Hematopoietic multipotent progenitor cell (in vitro differentiated cells): ENCODE data around the gene PER2. TPM values are rescaled to one million over a fixed set of nuclear protein-coding genes. Genes with fewer than 3 reads are reported as not detected.
"Not testable (repeated sequence)": the region's sequence is repeated elsewhere in the genome, so short reads cannot be mapped to it uniquely, and the experiment has no call there.

ENCODE experiments used
- DNase-seq, 3 donors: peaks; one replicate each; pipeline ENCODE4 v3.0.0-alpha.2; 2011 to 2015; ENCODE audit warnings: low read depth in 2 of 3, low spot score in 2 of 3
- total RNA-seq: library from RNA; depleted of rRNA; stranded (reverse); fragments of >200 nt; gene quantifications from one replicate; pipeline ENCODE4 v1.2.3, GENCODE V29; 2012

The PER2 gene
- total RNA-seq, 1 donor, result 19.9 TPM

DNA sequence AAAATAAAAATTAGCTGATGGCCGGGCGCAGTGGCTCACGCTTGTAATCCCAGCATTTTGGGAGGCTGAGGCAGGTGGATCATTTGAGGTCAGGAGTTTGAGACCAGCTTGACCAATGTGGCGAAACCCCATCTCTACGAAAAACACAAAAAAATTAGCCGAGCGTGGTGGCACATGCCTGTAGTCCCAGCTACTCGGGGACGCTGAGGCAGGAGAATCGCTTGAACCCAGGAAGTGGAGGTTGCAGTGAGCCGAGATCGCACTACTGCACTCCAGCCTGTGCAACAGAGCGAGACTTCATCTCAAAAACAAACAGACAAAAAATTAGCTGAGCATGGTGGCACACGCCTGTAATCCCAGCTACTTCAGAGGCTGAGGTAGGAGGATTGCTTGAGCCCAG lies 22.3 kb upstream of the PER2 start:
- DNase-seq, result not testable (repeated sequence)

DNA sequence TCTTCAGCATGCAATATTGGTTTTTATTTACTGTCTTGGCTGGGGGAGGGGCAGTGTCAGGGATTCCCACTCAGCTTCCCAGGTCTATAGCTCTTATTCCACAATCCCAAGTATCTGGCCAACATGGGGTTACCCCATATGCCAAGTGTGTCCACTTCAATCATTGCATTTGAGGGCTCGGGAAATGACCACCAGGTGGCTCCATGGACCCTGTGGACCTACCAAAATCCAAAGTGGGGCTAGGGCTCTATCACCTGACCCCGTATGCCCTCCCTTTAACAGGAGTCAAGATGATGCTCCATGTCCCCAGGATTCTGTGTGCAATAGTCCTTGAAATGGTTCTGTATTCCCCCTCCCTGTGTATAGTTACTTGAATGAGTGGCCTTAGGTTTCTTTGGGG lies 19.8 kb upstream of the PER2 start:
- DNase-seq, result no peak

DNA sequence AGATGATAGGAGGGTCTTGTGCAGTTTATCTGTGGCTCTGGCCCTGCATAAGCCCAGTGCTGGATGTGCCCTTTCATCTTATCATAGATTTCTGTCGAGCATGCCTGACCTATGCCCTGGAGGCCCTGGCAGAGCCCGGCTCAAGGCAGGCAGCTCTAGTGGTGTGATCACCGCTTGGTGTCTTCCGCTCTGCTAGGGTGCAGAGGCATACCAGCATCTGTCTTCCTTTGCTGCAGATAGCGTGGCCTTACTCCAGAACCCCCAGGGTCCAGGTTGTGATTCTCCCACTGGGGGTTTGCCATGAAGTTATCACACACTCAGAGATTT lies 18.2 kb upstream of the PER2 start:
- no peak for DNase-seq

DNA sequence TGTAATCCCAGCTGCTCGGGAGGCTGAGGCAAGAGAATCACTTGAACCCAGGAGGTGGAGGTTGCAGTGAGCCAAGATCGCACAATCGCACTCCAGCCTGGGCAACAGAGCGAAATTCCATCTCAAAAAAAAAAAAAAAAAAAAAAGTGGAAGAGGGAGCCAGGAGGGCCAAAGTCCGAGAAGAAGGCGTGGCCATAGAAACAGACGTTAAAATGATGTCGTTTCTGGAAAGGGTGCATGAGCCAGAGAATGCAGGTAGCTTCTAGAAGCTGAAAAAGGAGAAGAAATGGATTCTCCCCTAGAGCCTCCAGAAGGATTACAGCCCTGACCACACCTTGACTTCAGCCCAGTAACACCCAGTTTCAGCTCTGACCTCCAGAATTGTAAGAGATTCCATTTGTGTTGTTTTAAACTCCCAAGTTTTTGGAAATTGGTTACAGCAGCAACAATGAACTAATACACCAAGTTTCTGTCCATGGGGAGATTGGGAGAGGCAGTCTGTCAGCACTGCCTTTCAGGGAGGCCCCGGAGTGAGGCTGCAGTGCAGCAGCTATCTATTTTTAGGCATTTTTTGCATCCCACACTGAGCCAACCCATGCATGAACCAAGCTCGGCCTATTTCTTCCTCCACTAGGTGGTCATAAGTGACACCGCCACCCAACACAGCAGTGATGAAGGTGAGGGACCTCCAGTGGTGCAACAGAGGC lies 17.7 kb upstream of the PER2 start:
- no peak for DNase-seq

DNA sequence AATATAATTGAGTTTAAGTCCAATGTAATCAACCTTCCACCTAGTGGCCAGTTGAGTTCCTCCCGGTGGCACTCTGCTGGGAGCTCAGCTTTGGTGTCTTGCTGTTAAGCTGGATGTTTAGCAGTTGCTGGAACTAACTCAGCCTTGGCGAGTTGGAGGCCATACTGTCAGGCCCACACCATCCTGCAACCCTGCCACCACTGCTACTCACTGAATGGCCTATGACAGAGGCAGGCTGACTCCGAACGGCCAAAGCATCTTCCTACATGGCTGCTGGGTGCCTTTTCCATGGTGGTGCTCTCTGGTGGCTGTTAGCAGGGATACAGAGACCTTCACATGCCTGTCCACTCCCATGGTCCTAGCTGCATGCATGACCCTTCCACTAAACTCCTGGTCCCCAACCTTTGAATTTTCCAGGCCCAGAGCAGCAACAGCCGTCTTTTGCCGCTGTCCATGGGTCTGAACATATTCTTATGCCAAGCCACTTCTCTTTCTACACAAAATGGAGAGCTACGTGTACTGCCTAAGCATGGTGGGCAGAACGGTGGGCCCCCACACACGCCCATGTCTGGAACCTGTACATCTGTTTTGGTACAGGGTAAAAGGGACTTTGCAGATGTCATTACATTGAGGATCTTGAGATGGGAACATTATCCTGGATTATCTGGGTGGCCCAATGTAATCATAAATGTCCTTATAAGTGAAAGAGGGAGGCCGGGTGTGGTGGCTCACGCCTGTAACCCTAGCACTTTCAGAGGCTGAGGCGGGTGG lies 16.9 kb upstream of the PER2 start:
- no peak for DNase-seq

DNA sequence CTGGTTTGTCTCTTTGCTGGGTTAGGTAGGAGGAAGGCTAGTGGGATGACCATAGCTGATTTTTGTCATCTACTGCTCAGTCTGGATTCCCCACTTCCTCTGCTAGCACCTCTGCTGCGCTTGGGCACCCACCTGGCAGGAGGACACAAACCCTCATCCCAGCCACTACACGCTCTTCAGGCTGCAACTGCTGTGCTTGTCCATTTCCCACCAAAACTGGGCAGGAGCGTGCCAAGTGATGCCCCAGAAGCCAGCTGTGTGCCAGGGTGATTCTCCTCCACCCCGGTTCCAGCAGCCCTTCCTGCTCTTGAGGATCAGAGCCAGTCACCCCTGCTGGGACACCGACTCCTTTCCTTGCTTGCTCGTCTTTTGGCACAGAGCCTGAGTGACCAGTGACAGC lies 15.7 kb upstream of the PER2 start:
- no peak for DNase-seq

DNA sequence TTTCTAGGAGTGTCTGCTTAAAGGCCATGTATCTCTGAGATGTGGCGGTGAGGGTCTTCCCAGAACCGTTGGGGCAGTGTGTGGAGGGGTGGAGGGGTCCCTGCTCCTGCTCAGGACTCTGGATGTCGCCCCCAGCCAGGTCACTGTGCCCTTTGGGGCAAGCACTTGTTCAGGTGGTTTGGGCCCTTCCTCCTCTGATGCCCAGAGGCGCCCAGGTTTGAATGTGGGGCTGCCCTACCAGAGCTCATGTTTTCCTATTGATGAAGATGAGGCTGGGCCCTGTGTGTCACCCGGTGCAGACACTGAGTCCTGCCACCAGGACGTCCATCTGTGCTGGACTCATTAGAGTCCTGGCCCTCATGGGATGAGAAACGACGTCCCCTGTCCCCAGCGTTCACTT lies 14.3 kb upstream of the PER2 start:
- no peak for DNase-seq

DNA sequence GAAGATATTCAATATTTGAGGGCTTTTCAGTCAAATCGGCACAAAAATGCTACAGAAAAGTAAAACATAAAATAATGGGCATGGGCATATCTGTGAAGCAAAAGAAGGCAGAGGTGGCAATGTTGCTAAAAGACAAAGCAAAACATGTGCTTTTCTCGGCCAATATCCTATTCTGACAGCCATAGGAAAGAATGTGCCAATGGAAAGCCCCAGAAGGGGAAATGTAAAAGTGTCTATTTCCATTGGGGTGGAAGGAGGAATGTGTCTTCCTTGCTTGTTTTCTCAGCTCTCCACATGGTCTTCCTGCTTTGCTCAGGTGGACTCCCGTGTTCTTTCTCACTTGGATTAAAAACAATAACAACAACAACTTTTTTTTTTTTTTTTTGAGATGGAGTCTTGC lies 13.7 kb upstream of the PER2 start:
- DNase-seq, result no peak

DNA sequence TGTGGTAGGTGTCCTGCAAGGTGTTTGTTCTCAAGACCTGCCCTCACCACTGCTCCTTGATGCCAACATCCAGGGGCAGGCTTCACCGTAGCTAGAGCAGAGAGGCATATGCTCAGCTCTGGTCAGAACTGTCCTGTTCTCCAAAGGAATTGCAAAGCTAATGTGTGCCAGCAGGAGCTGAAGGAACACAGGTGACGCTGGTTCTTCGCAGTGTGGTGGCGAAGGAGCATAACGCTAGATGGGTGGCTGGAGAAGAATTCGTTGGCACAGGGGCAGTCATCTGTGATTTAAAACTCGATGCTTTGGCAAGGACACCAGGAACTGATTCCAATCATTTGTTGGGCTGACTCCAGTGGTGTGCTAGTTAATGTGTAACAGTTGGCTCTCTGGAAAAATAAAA lies 11.4 kb upstream of the PER2 start:
- DNase-seq, result no peak

DNA sequence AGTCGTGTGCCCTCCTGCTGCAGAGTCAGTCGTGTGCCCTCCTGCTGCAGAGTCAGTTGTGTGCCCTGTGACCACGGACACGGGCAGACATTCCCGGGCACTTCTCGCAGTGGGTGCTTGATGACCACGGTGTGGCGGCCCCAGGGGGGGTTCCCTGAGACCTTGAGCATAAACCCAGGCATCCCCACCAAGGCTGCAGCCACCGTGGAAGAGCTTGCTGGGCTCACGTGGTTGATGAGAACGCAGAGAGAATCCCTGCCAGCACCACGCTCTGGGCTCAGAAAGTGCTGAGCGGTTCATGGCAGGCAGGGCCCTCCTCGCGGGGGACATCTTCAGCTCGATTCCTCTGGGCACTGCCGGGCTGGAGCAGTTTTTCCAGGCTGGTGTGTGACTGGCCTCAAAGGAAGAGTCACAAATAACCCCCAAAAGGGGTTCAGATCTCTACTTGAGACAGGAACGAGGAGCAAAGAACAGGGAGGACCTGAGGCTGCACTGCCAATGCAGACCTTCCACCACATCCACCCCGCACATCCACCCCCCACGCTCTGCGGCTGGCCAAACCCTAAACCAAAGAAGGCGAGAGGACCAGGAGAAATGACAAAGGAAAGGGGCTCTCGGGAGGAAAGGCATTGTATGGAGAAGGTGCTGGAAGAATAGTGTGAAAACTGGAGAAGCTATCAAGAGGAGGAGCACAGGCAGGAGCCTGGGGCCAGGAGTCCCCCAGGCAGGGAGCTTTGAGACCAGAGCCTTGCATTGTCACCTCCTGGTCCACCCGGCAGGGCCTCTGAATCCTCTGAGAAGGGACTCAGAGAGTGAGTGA lies 8.4 kb upstream of the PER2 start:
- DNase-seq, result no peak

DNA sequence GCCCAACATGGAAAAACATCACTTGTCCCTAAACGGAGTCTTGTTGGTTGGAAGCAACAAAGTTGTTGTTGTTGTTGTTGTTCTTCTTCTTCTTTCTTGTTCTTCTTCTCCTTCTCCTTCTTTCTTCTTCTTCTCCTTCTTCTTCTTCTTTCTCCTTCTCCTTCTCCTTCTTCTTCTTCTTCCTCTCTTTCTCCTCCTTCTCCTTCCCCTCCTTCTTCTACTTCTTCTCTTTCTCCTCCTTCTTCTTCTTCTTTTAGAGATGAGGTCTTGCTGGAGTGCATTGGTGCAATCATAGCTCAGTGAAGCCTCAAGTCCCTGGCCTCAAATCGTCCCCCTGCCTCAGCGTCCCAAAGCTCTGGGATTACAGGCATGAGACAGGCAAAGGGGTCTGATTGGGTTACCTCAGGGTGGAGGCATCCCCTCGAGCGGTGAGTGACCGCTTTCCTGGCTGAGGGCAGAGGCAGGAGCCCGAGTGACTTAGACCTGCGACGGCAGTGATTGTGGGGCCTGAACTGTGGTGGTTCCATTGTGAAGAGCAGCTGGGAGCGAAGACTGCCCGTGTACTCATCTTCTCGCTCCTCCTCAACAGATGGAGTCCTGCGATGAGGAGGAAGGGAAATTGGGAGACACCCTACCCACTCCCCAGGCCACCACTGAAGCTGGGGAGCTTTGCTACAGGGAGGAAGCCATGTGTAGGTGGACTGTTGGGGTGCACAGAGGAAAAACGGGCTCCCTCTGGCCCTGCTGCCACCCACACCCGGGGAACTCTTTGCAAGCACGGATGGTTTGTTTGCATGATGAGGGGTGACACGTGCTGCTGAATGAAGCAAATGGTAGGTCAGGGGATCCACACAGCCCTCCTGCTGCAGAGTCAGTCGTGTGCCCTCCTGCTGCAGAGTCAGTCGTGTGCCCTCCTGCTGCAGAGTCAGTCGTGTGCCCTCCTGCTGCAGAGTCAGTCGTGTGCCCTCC lies 7.0 kb upstream of the PER2 start:
- no peak for DNase-seq

DNA sequence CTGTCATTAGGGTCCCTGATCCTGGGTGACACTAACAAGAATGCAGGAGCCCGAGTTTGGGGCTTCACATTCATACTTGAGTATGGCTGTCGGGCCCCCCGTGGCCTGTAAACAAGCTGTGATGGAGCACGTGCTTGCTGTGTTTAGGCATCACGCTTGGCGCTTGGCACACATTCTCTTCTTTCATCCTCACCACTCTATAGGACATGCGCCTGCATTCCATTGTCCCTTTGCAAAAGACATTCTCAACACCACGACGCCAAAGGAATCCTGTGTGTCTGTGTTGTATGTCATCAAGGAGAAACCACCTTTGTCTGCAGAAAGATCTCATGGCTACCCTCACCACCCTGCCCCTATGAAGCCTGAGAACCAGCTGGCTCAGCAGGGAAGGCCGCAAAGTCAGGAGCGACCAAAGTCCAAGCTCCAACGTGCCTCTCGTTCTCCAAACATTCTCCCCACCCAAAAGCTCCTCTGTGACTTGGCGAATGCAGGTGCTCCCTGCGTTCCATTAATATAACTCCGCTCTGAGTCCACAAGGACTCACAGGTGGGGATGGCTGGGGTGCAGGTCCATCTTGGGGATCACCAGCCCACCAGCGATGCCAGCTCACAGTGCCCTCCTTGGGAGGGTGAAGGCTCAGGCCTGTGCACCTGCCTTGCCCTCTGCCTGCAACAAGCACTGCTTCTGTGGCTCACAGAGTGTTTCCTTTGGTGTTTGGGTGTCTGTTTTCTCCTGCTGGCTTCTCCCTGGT lies 6.2 kb upstream of the PER2 start:
- DNase-seq, result no peak

DNA sequence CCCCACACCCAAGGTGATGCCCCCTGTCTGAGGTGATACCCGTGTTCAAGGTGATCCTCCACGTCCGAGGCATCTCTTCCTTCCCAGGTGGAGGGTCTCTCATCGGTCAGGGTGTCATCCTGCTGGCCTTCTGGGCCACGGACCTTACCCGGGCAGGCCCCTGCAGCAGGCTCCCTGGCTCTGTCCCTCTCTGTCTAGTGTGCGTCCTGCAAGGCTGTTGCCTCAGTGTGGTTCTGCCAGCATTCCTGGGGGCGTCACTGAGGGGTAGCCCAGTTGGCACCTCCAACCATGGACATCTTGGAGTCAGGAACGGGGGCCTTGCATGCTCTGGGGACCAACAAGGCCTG lies 5.6 kb upstream of the PER2 start:
- no peak for DNase-seq

DNA sequence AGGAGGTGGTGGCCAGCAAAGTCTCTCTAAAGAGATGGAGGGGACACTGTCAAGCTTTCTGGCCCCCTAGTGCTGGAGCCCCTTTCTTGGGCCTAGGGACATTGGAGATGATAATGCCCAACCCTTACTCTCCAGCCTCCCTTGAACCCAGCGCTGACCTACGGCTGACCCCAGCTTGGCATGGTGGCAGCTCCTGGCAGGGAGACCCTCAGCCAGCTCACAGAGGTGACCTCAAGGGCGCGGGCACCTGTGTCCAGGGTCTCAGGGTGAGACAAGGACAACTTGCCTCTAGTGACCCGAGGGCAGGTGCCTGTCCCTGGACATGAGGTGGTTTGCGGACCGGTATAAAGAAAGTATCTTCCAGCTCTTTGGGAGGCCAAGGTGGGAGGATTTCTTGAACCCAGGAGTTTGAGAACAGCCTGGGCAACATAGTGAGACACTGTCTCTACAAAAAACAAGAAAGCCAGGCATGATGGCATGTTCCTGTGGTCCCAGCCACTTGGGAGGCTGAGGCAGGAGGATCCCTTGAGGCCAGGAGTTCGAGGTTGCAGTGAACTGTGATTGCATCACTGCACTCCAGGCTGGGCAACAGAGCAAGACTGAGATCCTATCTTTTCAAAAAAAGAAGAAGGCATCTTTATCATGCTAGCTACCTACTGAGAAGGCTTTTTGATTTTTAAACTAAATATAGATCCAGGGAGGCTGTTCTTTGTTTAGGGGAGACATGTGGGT lies 3.3 kb upstream of the PER2 start:
- DNase-seq, result no peak

DNA sequence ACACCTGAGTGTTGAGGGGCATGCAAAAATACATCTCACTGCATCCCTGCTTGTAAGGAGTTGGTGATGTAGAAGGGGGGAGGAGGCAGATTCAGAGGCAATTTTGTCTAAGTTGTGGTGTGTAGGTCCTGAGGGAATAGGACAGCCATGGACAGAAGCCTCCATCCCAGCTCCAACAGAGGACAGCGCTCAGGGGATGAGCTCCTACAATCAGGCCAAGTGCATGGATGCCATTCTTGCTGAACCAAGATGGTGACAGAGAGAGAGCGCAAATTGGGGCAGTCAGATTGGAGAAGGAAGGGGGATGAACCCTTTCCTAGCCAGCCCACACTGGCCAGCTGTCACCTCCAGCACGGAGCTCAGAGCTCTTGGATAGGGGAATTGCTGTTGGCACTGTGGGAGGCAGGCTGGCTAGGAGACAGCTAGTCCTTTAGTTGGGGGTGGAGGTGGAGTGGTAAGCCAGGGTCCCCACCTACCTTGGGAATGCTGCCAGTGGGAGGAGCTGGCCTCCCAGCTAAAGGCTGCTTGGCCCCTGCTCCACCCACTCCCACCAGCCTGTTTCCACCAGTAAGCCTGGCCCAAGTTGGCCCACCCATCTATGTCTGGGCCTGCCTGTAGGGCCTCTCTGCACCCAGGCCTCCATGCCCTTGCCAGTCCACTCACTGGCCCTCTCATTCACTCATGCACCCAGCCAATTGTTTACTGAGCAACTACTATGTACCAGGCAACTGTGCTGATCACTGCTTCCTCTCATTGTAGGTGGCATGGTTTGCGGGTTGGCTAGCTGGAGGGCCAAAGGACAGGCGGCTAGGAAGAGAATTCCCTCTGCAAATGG lies 2.5 kb upstream of the PER2 start:
- no peak for DNase-seq

DNA sequence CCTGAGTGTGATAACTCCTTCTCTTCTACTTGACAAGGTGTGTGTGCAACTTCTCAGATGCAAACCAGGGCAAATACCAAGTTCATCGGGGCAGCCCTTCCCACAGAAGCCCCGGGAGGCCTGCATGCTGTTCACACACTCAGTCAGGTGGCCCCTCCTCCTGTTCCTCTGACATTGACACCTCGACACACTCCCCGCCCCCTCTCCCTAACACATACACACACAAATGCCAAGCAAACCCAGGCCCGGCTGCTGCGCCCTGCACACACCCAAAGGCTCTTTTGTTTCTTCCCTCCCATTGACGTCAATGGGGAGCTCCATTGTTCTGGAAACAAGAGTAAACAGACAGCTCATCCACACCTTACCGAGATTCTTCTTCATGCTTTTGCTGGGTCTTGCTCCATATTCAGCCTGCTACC lies 1.7 kb upstream of the PER2 start:
- DNase-seq, result no peak

DNA sequence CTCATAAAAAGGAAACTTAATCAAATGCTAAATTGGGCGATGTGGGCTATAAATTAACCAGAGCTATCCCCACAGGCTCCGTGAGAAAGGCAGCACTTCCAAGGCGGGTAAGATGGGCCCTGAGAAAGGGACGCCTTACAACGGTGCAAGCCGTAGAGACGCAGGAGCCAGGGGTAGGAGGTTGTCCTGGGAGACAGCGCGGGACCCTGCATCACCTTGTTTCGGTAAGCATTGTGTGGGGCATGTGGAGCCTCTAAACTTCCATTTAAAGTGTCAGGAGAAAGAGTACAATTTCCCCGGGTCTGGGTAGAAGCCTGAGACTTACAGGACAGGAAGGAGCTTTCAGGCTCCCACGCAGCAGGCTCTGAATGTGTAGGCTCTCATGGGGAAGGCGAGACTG lies 1.2 kb upstream of the PER2 start:
- no peak for DNase-seq
